Smooth muscle cell (in vitro differentiated cells): ENCODE results near the gene NUMBL. TPM values are rescaled to one million over a fixed set of nuclear protein-coding genes. Genes with fewer than 3 reads are reported as not detected.

Source experiments
- DNase-seq: peaks from one replicate; lab custom pipeline; 2025; ENCODE audit not compliant: unreplicated experiment; lab: John Stamatoyannopoulos, UW
- H2AFZ ChIP-seq: fragments of 200-600 bp; sonication (generic); 2 replicates; pipeline ENCODE4 v1.6.0; 2016; ENCODE audit warnings: antibody characterized with exemption, low read depth, mild to moderate bottlenecking
- H3F3A ChIP-seq: fragments of 200-600 bp; sonication (generic); 2 replicates; pipeline ENCODE4 v1.6.0; 2017; ENCODE audit warnings: antibody characterized with exemption, low read depth
- H3K27ac ChIP-seq: fragments of 200-600 bp; sonication (generic); 2 replicates; pipeline ENCODE4 v1.5.1; 2016; ENCODE audit warnings: low read depth, mild to moderate bottlenecking
- H3K27me3 ChIP-seq: fragments of 200-600 bp; sonication (generic); 2 replicates; pipeline ENCODE4 v1.6.1; 2016; ENCODE audit warnings: low read depth, mild to moderate bottlenecking
- H3K36me3 ChIP-seq: fragments of 200-600 bp; sonication (generic); 2 replicates; pipeline ENCODE4 v1.5.1; 2016; ENCODE audit warnings: low read depth
- H3K4me1 ChIP-seq: fragments of 200-600 bp; sonication (generic); 2 replicates; pipeline ENCODE4 v1.5.1; 2016; ENCODE audit warnings: low read depth
- H3K4me2 ChIP-seq: fragments of 200-600 bp; sonication (generic); 2 replicates; pipeline ENCODE4 v1.6.0; 2016; ENCODE audit warnings: mild to moderate bottlenecking
- H3K4me3 ChIP-seq: fragments of 200-600 bp; sonication (generic); 2 replicates; pipeline ENCODE4 v1.5.1; 2016; ENCODE audit warnings: mild to moderate bottlenecking
- H3K79me2 ChIP-seq: fragments of 200-600 bp; sonication (generic); 2 replicates; pipeline ENCODE4 v1.6.0; 2016; ENCODE audit warnings: low read depth, mild to moderate bottlenecking
- H3K9ac ChIP-seq: fragments of 200-600 bp; sonication (generic); 2 replicates; pipeline ENCODE4 v1.6.0; 2016; ENCODE audit warnings: low read depth
- H3K9me3 ChIP-seq: fragments of 200-600 bp; sonication (generic); replicated peaks from 2 replicates; pipeline ENCODE4 v1.5.1; 2016; ENCODE audit warnings: low read depth
- H4K20me1 ChIP-seq: fragments of 200-600 bp; sonication (generic); 2 replicates; pipeline ENCODE4 v1.6.0; 2016; ENCODE audit warnings: low read depth
- CTCF ChIP-seq: fragments of 200-600 bp; sonication (generic); IDR thresholded peaks from 2 replicates; pipeline ENCODE4 v1.5.1; 2017; ENCODE audit warnings: borderline replicate concordance, mild to moderate bottlenecking, antibody characterized with exemption; ENCODE audit not compliant: insufficient read depth, poor library complexity, severe bottlenecking
- WGBS: methylation state at CpG from one replicate; pipeline ENCODE4 v1.1.7; 2016; ENCODE audit warnings: low lambda C conversion rate; 5-methylcytosine and 5-hydroxymethylcytosine counted together
- polyA plus RNA-seq: library from polyadenylated mRNA; unstranded; fragments of >200 nt; fragmentation: Nextera tagmentation; extraction: Ambion mirVana; gene quantifications from 2 replicates; pipeline ENCODE4 v1.2.1, GENCODE V29; 2016
- total RNA-seq: library from RNA; depleted of rRNA; stranded (reverse); fragments of >200 nt; gene quantifications from 2 replicates; pipeline ENCODE4 v1.2.3, GENCODE V29; 2014

The NUMBL gene
- total and polyA plus RNA-seq, 2 experiments from 2014 or later, result 30.5 to 73.0 TPM

- no peaks in the 10 kb centered on the region for H3F3A ChIP-seq
- H3K4me2 ChIP-seq, result no peak overlapping the region
- no peak overlapping the region for H2AFZ ChIP-seq
- no peaks in the 10 kb centered on the region for H3K27me3 ChIP-seq
- H4K20me1 ChIP-seq, result no peaks in the 10 kb centered on the region
- DNase-seq, result no peak
- TF ChIP-seq CTCF, result no peak
- H3K27ac ChIP-seq, result no peak overlapping the region
- H3K36me3 ChIP-seq, result no peaks in the 10 kb centered on the region
- no peak overlapping the region for H3K9ac ChIP-seq
- H3K9me3 ChIP-seq, result no peaks in the 10 kb centered on the region
- H3K4me1 ChIP-seq, result no peaks in the 10 kb centered on the region
- WGBS, result 97% methylated on average over 17 of the region's 18 CpGs
- no peak overlapping the region for H3K4me3 ChIP-seq
- peaks cover 3% of the 10 kb centered on the region for H3K79me2 ChIP-seq
Measured at GRCh38 chr19:40704491-40705361, 14.3 kb upstream of the NUMBL start.

GRCh38 chr19:40703029-40703755 is 12.7 kb upstream of the NUMBL start:
- Histone ChIP-seq H3K36me3 (no peaks in the 10 kb centered on the region), H3K27ac (no peak overlapping the region), H3K4me2 (no peak overlapping the region), H3K79me2 (peaks cover 3% of the 10 kb centered on the region), H2AFZ (no peak overlapping the region), H3K9me3 (no peaks in the 10 kb centered on the region), H3K4me1 (no peaks in the 10 kb centered on the region), H3F3A (no peaks in the 10 kb centered on the region), H3K4me3 (no peak overlapping the region), H3K27me3 (no peaks in the 10 kb centered on the region), H3K9ac (no peak overlapping the region), H4K20me1 (no peaks in the 10 kb centered on the region)
- DNase-seq, result no peak
- TF ChIP-seq CTCF, result no peak
- 92% methylated on average over 24 of the region's 24 CpGs for WGBS

GRCh38 chr19:40702337-40703012 is 12.0 kb upstream of the NUMBL start:
- no peak for DNase-seq
- Histone ChIP-seq H3K79me2 (no peaks in the 10 kb centered on the region), H3K9me3 (no peaks in the 10 kb centered on the region), H3F3A (no peaks in the 10 kb centered on the region), H3K9ac (no peak overlapping the region), H3K4me1 (no peaks in the 10 kb centered on the region), H3K27ac (no peak overlapping the region), H4K20me1 (no peaks in the 10 kb centered on the region), H3K27me3 (no peaks in the 10 kb centered on the region), H2AFZ (no peak overlapping the region), H3K36me3 (no peaks in the 10 kb centered on the region), H3K4me3 (no peak overlapping the region), H3K4me2 (no peak overlapping the region)
- WGBS, result 71% methylated on average over 17 of the region's 18 CpGs
- TF ChIP-seq CTCF, result peak; percentile 26
